EH (cell line): ENCODE results near the gene A3GALT2.
A peak's percentile ranks its signal among the peaks of the same experiment; 100 is the strongest.
"Not testable (repeated sequence)": the region's sequence is repeated elsewhere in the genome, so short reads cannot be mapped to it uniquely, and the experiment has no call there.

Experiments
- DNase-seq: peaks from one replicate; pipeline ENCODE4 v3.0.0-alpha.2; 2015; ENCODE audit warnings: low read depth

A3GALT2 gene

DNA sequence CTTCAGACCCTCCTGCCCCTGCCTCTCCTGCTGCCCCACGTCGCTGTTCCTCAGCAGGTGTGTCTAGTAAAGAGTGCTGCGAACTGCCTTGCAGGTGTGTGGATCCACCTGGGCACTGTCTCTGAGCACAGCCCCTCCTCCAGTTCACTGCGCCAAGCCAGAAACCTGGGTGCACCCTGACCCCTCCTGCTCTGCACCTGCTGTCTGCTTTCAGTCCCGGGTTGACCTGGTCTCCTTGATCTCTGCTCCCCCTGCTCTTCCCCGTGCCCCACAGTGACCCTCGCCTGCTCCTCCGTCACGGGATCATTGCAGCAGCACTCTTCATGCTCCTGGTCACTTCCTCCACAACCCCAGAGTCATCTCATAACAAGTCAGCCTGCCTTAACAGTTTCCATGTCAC, 6.5 kb downstream of the A3GALT2 start:
- no peak for DNase-seq

GRCh38 chr1:33312413-33312749, 8.5 kb downstream of the A3GALT2 start:
- no peak for DNase-seq

DNA sequence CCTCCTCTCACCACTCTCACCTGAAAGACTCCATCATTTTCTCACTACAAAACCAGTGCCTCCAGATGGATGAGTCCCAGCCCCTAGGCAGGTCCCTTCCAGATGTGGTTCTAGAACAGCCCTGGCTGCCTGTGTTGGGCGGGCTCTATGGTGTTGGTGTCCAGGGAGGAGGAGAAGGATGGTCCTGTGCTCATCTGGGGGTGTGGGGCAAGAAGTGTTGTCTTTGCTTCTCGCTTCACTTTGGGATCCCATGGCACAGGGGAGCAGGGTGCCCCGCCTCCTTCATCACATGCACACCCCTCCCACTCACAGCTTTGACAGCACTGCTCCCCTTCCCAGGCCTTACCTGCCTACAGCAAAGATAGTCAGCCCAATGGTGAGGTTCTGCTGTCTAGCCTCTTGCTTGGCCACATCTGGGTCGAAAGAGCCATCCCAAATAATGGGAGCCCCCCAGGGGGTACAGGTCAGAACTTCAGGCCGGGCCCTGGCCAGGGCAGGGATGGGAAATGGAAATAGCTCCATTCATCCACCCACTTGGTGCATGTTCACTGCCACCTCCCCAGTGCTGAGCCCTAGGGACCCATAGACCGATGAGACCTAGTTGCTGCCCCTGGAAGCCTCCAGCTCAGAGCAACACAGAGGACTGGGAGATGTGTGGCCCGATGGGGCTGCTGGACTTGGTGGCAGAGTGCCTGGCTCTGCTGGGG, 9.0 kb downstream of the A3GALT2 start:
- DNase-seq = no peak

DNA sequence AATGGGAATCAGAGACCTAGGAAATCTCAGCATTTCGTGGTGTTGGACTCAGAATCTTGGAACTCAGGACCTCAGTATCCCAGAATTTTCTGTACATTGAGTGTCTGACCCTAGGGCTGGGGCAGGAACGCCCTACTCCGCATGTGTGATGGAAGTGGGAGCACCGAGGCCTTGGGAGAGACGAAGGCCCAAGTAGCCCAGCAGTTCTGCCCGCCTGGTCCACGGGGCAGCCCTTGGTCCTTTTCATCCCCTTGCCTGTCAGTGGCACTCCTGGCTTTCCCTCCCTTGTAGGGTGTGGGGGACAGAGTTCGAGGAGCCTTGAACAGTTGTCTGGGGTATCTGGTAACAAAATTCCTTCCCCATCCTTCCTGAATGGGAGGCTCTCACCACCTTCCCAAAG, 10.2 kb downstream of the A3GALT2 start:
- no peak for DNase-seq

- not testable (repeated sequence) for DNase-seq
These were observed 11.5 kb downstream of the A3GALT2 start for GRCh38 chr1:33309351-33309750.

- DNase-seq = no peak
These were observed 13.4 kb downstream of the A3GALT2 start for GRCh38 chr1:33307494-33307864.

DNA sequence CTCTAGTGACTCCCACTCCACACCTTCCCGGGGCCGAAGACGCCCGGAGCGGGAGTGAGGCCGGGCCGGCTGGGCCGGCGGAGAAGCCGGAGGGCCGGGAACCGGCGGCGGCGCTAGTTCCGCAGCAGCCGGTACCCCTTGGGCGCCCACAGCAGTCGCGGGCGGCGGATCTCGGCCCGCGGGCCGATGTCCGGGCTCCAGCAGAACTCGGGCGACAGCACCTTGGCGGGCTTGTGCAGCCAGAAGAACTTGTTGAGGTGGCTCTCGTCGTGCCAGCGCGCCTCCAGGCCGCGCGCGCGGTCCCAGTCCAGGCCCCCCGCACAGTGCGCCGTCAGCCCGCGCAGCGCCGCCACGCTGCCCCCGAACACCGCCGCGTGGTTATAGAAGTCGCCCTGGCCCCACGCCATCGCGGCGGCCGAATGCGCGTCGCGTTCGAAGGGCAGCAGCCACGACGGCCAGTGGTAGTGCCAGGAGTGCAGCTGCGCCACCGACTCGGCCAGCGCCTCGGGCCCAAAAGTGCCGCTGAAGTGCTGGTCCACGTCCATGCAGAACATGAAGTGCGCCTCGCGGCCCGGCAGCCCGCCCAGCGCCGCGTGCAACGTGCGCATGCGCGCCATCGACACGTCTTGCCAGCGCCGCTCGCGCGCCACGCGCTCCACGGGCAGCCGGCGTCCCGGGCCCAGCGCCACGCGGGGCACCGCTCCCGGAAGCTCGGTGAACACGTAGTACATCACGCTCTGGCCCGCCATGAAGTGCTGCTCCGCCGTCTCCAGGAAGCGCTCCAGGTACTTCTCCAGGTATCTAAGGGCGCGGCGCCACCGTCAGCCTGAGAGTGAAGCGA, 14.0 kb downstream of the A3GALT2 start:
- no peak for DNase-seq

GRCh38 chr1:33305816-33306652, 14.9 kb downstream of the A3GALT2 start:
- DNase-seq = no peak

DNA sequence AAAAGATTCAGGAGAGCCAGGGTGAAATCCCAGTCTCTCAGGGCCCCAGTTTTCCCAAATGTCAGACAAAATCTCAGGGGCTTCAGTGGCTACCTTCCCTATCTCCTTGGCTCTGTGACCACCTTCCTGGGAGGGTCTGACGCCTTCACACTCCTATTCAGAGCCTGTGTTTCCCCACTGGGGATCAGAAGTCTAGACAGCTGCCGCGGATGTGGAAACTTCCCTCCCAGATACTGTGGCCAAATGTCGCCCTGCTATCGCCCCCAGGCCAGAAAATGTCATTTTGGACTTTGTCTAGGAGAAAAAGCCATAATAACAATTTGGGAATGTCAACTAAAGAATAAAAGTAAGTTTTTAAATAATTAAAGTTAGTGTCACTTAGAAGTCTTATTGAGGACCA, 15.9 kb downstream of the A3GALT2 start:
- no peak for DNase-seq

GRCh38 chr1:33302325-33302724, 18.6 kb downstream of the A3GALT2 start:
- DNase-seq = no peak

- peak; percentile 64 for DNase-seq
These were observed 19.5 kb downstream of the A3GALT2 start for GRCh38 chr1:33301273-33301984.

DNA sequence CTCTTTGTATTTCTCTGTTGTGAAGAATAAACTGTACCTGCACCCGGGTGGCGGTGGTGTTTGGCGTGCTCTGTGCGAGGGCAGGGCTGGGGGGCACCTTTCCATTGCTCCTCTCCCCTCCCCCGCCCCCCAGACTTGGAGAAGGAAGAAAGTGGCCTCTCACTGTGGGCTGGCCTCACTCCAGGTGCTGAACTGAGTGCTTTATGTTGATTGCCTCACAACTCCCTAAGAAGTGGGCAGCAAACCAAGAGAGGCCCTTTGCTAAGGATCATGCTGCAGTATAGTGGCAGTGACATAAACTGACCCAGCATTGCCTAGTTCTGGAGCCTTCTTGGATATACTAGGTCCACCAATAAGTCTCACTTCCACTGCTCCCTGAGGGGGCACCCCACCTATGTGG, 20.2 kb downstream of the A3GALT2 start:
- peak; percentile 65 for DNase-seq

DNA sequence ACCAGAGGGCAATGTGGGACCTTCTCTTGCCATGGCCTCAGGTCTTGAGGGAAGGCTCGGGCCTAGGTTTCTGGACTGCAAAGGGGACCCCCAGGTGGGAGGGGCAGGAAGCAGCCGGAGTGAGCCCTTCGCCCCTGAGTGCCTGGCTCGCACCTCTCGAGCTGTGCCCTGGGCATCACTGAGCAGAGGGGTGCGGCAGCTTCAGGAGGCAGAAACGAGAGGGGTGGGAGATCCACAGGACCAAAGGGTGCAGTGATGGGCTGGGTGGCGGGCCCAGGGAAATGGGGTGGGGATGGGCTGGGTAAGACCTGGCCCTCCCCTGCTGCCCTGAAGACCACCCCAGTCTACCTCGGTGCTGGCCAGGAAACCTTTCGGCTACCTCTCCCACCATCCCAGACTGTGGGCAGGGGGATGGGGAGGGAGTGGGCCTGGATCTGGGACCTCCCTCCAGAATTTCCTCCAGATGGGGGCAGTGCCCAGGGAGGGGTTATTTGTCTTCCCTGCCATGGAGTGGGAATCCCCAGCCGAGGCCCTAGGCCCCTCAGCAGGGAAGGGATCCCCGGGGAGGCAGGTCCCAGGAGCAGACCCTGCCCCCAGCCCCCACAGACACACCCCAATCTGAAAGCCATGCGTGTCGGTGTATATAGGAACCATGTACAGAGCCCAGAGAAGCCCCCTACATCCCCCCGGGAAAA, 21.3 kb downstream of the A3GALT2 start:
- DNase-seq = no peak

DNA sequence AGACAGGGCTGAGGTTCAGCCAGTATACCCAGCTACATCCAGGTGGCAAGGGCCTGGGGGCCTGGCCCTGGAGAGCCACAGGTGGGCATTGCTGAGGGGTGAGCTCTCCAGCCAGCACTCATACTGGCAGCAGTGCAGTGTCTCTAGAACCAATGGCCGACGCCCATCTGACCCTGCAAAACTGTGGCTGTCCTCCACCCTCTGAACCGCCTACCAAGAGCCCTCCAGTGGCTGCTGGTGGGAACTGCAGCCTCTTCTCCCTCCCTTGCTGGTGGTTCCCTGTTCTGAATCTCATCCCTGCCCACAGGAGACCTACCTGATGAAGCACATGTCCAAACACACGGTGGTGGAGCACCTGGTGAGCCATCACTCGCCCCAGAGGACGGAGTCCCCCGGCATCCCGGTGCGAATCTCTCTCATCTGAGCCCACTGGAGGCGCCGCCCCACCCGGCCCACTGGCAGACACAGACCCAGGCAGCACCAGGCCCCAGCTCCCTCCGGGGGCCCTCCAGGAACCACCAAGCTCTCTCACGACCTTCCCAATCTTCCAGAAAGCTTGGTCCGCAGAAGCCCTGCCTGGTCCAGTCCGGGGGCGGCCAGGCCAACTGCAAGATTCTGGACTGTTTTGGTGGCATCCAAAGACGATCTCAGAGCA, 22.1 kb downstream of the A3GALT2 start:
- peak; percentile 71 for DNase-seq

GRCh38 chr1:33297911-33298622, 22.8 kb downstream of the A3GALT2 start:
- no peak for DNase-seq

DNA sequence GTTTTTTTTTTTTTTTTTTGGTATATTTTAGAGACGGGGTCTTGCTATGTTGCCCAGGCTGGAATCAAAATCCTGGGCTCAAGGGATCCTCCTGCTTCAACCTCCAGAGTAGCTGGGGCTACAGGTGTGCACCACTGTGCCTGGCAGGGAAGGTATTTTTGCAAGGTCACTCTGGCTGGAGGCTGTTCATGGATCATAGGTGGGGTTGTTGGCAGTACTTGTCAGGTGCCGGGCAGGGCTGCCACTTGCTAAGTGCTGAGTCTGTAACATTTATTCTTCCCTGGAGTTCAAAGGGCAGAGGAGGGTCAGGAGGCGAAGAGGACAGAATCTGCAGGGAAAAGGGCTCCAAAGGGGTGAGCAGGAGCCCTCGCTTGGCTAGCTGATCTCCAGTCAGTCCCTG, 24.1 kb downstream of the A3GALT2 start:
- DNase-seq = no peak

DNA sequence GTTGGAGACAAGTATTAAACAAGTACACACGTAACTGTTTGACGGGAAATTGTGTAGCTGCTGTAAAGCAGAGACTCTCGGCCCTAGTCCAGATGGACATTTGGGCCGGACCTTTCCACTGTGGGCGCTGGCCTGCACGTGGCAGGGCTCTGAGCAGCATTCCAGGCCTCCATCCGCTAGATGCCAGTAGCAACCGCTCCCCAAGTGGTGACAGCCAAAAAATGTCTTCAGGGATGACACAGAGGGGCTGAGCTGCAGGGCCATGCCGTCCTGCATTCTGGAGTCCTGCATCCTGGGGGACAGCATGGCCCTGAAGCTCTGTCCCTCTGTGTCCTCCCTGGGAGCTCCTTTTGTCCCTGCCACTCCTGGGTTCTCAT, 24.8 kb downstream of the A3GALT2 start:
- no peak for DNase-seq

GRCh38 chr1:33295450-33296081, 25.3 kb downstream of the A3GALT2 start:
- DNase-seq = peak; percentile 82

- DNase-seq = no peak
These were observed 25.9 kb downstream of the A3GALT2 start for GRCh38 chr1:33295023-33295422.
